ENCODE results near the gene TMEM51. TPM values are rescaled to one million over a fixed set of nuclear protein-coding genes. Genes with fewer than 3 reads are reported as not detected.

The TMEM51 gene
- total RNA-seq, 1 donor from 2014 or later = not detected

- TF ChIP-seq CTCF (IDR thresholded peaks at IDR 0.05) = no peak
- no peak overlapping the region for H3K4me3 ChIP-seq
- peaks cover 0 to 2% of the 10 kb centered on the region in 2 donors for H3K4me1 ChIP-seq
- no peak for DNase-seq (ENCODE audit: low spot score in 2 of 2)
- no peaks in the 10 kb centered on the region for H3K36me3 ChIP-seq
- H3K9me3 ChIP-seq = no peaks in the 10 kb centered on the region
- intact Hi-C loops (cut with DNase I) = no loop called here
- H3K27ac ChIP-seq = no peak overlapping the region
- H3K27me3 ChIP-seq = no peaks in the 10 kb centered on the region
These were observed 7.3 kb upstream of the TMEM51 start for GRCh38 chr1:15146142-15146680.

DNA sequence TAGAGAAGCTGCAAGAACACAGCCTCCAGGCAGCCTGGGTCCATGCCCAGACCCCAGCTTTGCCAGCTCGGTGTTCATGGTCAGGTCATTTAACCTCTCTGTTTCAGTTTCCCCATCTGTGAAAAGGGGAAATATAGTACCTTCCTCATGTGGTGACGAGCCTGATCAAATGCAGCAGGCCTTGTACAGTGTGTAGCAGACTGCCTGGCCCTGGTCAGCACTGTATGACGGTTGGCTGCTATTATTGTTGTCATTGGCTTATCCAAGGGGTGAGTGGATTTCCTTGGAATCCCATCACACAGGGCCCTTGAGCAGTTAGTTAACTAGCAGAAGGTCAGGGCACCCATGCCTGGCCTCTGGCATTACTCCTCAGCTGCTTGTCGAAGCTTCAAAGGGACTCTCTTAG is 6.6 kb upstream of the TMEM51 start:
- no peak overlapping the region for H3K4me3 ChIP-seq
- peaks cover 0 to 2% of the 10 kb centered on the region in 2 donors for H3K4me1 ChIP-seq
- no peak for TF ChIP-seq CTCF (IDR thresholded peaks at IDR 0.05)
- no peaks in the 10 kb centered on the region for H3K27me3 ChIP-seq
- intact Hi-C loops (cut with DNase I) = no loop called here
- no peak for DNase-seq (ENCODE audit: low spot score in 2 of 2)
- H3K27ac ChIP-seq = no peak overlapping the region
- no peaks in the 10 kb centered on the region for H3K36me3 ChIP-seq
- H3K9me3 ChIP-seq = no peaks in the 10 kb centered on the region

DNA sequence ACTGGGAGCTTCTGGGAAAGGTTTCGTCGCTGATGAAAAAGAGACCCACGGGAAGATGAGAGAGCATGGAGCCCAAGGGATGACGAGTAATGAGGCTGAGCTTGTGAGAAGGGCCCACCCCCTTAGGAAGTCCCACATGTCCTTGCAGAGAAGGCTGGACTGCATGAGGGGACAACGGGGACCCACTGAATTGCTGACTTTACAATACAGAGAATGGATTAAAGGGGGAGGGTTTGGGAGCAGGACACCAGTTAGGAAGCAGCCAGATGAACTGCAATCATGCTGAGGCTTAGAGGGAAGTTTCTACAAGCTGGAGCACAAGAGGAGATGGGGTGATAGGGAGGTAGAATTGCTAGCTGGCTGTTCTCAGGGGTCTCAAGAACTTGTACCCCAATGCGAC is 5.5 kb upstream of the TMEM51 start:
- Histone ChIP-seq H3K4me3 (no peak overlapping the region), H3K27me3 (no peaks in the 10 kb centered on the region), H3K9me3 (no peaks in the 10 kb centered on the region), H3K27ac (no peak overlapping the region), H3K4me1 (peaks cover 0 to 2% of the 10 kb centered on the region in 2 donors), H3K36me3 (no peaks in the 10 kb centered on the region)
- no peak for DNase-seq (ENCODE audit: low spot score in 2 of 2)
- intact Hi-C loops (cut with DNase I) = no loop called here
- TF ChIP-seq CTCF (IDR thresholded peaks at IDR 0.05) = no peak

DNA sequence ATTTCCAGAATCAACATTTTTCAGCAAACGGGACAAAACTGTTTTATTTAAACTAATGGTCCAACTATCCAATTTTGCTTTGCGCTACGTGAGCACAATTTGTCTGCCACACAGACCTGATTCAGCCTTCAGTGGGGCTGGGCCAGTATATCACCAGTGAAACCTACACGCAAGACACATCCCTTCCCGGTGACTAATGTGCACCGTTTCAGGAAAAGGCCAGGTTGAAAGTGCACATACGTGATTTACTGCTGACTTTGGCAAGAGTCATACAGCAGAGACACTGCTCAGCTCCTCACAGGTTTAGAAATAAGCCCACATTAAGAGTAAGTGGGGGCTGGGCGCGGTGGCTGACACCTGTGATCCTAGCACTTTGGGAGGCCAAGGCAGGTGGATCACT is 5.1 kb upstream of the TMEM51 start:
- H3K4me1 ChIP-seq = peaks cover 0 to 2% of the 10 kb centered on the region in 2 donors
- H3K36me3 ChIP-seq = no peaks in the 10 kb centered on the region
- no peak overlapping the region for H3K4me3 ChIP-seq
- intact Hi-C loops (cut with DNase I) = no loop called here
- no peak overlapping the region for H3K27ac ChIP-seq
- no peak for DNase-seq (ENCODE audit: low spot score in 2 of 2)
- TF ChIP-seq CTCF (IDR thresholded peaks at IDR 0.05) = no peak
- no peaks in the 10 kb centered on the region for H3K9me3 ChIP-seq
- H3K27me3 ChIP-seq = no peaks in the 10 kb centered on the region

GRCh38 chr1:15148941-15149340 is 4.6 kb upstream of the TMEM51 start:
- H3K27ac ChIP-seq = no peak overlapping the region
- TF ChIP-seq CTCF (IDR thresholded peaks at IDR 0.05) = no peak
- intact Hi-C loops (cut with DNase I) = no loop called here
- DNase-seq (ENCODE audit: low spot score in 2 of 2) = no peak
- H3K4me3 ChIP-seq = no peak overlapping the region
- H3K27me3 ChIP-seq = no peaks in the 10 kb centered on the region
- no peaks in the 10 kb centered on the region for H3K9me3 ChIP-seq
- no peaks in the 10 kb centered on the region for H3K36me3 ChIP-seq
- H3K4me1 ChIP-seq = peaks cover 0 to 2% of the 10 kb centered on the region in 2 donors

GRCh38 chr1:15150376-15150775 is 3.2 kb upstream of the TMEM51 start:
- no peak for TF ChIP-seq CTCF (IDR thresholded peaks at IDR 0.05)
- Histone ChIP-seq H3K9me3 (no peaks in the 10 kb centered on the region), H3K27me3 (no peaks in the 10 kb centered on the region), H3K4me3 (no peak overlapping the region), H3K27ac (no peak overlapping the region), H3K4me1 (peaks cover 0 to 6% of the 10 kb centered on the region in 2 donors), H3K36me3 (no peaks in the 10 kb centered on the region)
- intact Hi-C loops (cut with DNase I) = loop anchor here (10.0 kb wide), 2 partner anchors 226 to 254 kb away; partner anchors contain the start of gene EFHD2
- DNase-seq (ENCODE audit: low spot score in 2 of 2) = no peak
